Neural cell (in vitro differentiated cells): ENCODE data around the gene PDZD4. TPM values are rescaled to one million over a fixed set of nuclear protein-coding genes. Genes with fewer than 3 reads are reported as not detected.

Experiments
- H2AFZ ChIP-seq: fragments of 200-600, 300-800 bp; sonication (generic), shearing (Covaris generic); 2 replicates; pipeline ENCODE4 v1.6.0; 2014; ENCODE audit warnings: low read depth, mild to moderate bottlenecking, antibody characterized with exemption, low read length, moderate library complexity
- H3F3A ChIP-seq: fragments of 200-600 bp; shearing (Covaris generic); 2 replicates; pipeline ENCODE4 v1.6.1; 2016; ENCODE audit warnings: mild to moderate bottlenecking, moderate library complexity, mixed read lengths, antibody characterized with exemption, low read length; ENCODE audit not compliant: insufficient read depth, poor library complexity, severe bottlenecking
- H3K27ac ChIP-seq: fragments of 200-600, 300-800 bp; sonication (generic), shearing (Covaris generic); 2 replicates; pipeline ENCODE4 v1.5.1; 2014; ENCODE audit warnings: mild to moderate bottlenecking, low read length, moderate library complexity
- H3K27me3 ChIP-seq: fragments of 300-800, 200-600 bp; sonication (generic), shearing (Covaris generic); 2 replicates; pipeline ENCODE4 v1.6.0; 2014; ENCODE audit warnings: mild to moderate bottlenecking, low read depth, low read length, moderate library complexity; ENCODE audit not compliant: insufficient read depth
- H3K36me3 ChIP-seq: fragments of 300-800, 200-600 bp; sonication (generic), shearing (Covaris generic); 2 replicates; pipeline ENCODE4 v1.5.1; 2014; ENCODE audit warnings: mild to moderate bottlenecking, antibody characterized with exemption, low read length, moderate library complexity; ENCODE audit not compliant: insufficient read depth
- H3K4me2 ChIP-seq: fragments of 300-800, 200-600 bp; sonication (generic), shearing (Covaris generic); 2 replicates; pipeline ENCODE4 v1.6.0; 2014; ENCODE audit warnings: mild to moderate bottlenecking, low read length
- H3K4me3 ChIP-seq: fragments of 300-800, 200-600 bp; sonication (generic), shearing (Covaris generic); 2 replicates; pipeline ENCODE4 v1.5.1; 2014; ENCODE audit warnings: mild to moderate bottlenecking, low read length, moderate library complexity
- H3K79me2 ChIP-seq: fragments of 200-600 bp; shearing (Covaris generic); replicated peaks from 2 replicates; pipeline ENCODE4 v1.6.0; 2014; ENCODE audit warnings: mild to moderate bottlenecking, low read length, moderate library complexity; ENCODE audit not compliant: insufficient read depth
- H3K9ac ChIP-seq: fragments of 300-800, 200-600 bp; sonication (generic), shearing (Covaris generic); 2 replicates; pipeline ENCODE4 v1.6.1; 2016; ENCODE audit warnings: mild to moderate bottlenecking, low read length, mixed read lengths
- H3K9me2 ChIP-seq: fragments of 200-600 bp; shearing (Covaris generic); 2 replicates; pipeline ENCODE4 v1.6.1; 2016; ENCODE audit warnings: mild to moderate bottlenecking, low read length, mixed read lengths; ENCODE audit not compliant: insufficient read depth
- H3K9me3 ChIP-seq: fragments of 200-600, 300-800 bp; sonication (generic), shearing (Covaris generic); 2 replicates; pipeline ENCODE4 v1.6.1; 2016; ENCODE audit warnings: mild to moderate bottlenecking, mixed run types, low read length, moderate library complexity, mixed read lengths
- H4K20me1 ChIP-seq: fragments of 200-600 bp; shearing (Covaris generic); 2 replicates; pipeline ENCODE4 v1.6.1; 2016; ENCODE audit warnings: mild to moderate bottlenecking, mixed run types; ENCODE audit not compliant: insufficient read depth
- EP300 ChIP-seq: fragments of 450-650 bp; conservative IDR thresholded peaks from 2 replicates; pipeline ENCODE4 v1.6.1; 2014; ENCODE audit warnings: antibody characterized with exemption, mild to moderate bottlenecking, moderate library complexity; ENCODE audit not compliant: poor library complexity, severe bottlenecking
- EZH2 ChIP-seq: fragments of 200-600, 300-800 bp; shearing (Covaris generic), sonication (generic); IDR thresholded peaks from 2 replicates; pipeline ENCODE4 v1.6.1; 2014; ENCODE audit warnings: antibody characterized with exemption, low read length, borderline replicate concordance, mild to moderate bottlenecking; ENCODE audit not compliant: insufficient read depth, poor library complexity, severe bottlenecking
- MXI1 ChIP-seq: fragments of 450-650 bp; conservative IDR thresholded peaks from 2 replicates; pipeline ENCODE4 v1.6.1; 2014; ENCODE audit warnings: antibody characterized with exemption, mild to moderate bottlenecking; ENCODE audit not compliant: poor library complexity, severe bottlenecking
- POLR2AphosphoS5 ChIP-seq: IDR thresholded peaks from 2 replicates; pipeline ENCODE4 v1.6.1; 2012
- RAD21 ChIP-seq: fragments of 450-650 bp; conservative IDR thresholded peaks from 2 replicates; pipeline ENCODE4 v1.6.1; 2014; ENCODE audit warnings: antibody characterized with exemption, mild to moderate bottlenecking, moderate library complexity
- SMC3 ChIP-seq: fragments of 450-650 bp; conservative IDR thresholded peaks from 2 replicates; pipeline ENCODE4 v1.6.1; 2014; ENCODE audit warnings: antibody characterized with exemption, mild to moderate bottlenecking, moderate library complexity; ENCODE audit not compliant: poor library complexity
- TAF1 ChIP-seq: IDR thresholded peaks from 2 replicates; pipeline ENCODE4 v1.6.1; 2012; ENCODE audit warnings: low read depth
- polyA plus RNA-seq: library from polyadenylated mRNA; depleted of rRNA; stranded (reverse); fragments of >200 nt; gene quantifications from 2 replicates; pipeline ENCODE4 v1.2.3, GENCODE V29; 2014
- TF ChIP-seq, protein P1 (sequence below): IDR thresholded peaks from 2 replicates; pipeline ENCODE4 v1.6.1; 2012; ENCODE audit warnings: borderline replicate concordance
- TF ChIP-seq, protein P2 (sequence below): fragments of 450-650 bp; IDR thresholded peaks from 2 replicates; pipeline ENCODE4 v1.5.1; 2014; ENCODE audit warnings: antibody characterized with exemption, mild to moderate bottlenecking, moderate library complexity; ENCODE audit not compliant: poor library complexity, severe bottlenecking

The PDZD4 gene
- polyA plus RNA-seq, 1 donor from 2014 or later: 343 TPM

DNA sequence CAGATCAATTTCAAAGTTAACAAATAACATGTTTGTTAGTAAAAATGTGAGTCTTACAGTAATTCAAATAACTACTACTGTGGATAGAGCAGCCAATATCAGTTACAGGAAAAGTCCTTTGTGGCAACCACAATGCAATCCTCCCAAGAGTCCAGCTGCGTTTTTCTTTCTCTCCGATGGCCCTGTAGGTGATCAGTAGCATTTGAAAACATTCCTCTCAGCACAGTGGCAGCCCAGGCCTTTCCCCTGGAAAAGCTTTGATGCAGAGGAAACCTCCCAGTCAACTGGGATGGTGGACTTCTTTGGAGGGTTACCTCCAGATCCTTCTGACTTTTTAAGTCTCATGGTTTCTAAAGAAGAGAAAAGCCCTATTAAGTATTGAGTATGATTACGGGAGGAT is 18.0 kb upstream of the PDZD4 start:
- no peaks in the 10 kb centered on the region for H3K79me2 ChIP-seq
- no peak overlapping the region for H2AFZ ChIP-seq
- H3K9ac ChIP-seq: no peak overlapping the region
- H3K27me3 ChIP-seq: no peaks in the 10 kb centered on the region
- no peak overlapping the region for H3K27ac ChIP-seq
- TF ChIP-seq EZH2 (no peak), MXI1 (no peak), TAF1 (no peak), SMC3 (no peak), RAD21 (no peak), POLR2AphosphoS5 (no peak), EP300 (no peak)
- TF ChIP-seq, protein P1, sequence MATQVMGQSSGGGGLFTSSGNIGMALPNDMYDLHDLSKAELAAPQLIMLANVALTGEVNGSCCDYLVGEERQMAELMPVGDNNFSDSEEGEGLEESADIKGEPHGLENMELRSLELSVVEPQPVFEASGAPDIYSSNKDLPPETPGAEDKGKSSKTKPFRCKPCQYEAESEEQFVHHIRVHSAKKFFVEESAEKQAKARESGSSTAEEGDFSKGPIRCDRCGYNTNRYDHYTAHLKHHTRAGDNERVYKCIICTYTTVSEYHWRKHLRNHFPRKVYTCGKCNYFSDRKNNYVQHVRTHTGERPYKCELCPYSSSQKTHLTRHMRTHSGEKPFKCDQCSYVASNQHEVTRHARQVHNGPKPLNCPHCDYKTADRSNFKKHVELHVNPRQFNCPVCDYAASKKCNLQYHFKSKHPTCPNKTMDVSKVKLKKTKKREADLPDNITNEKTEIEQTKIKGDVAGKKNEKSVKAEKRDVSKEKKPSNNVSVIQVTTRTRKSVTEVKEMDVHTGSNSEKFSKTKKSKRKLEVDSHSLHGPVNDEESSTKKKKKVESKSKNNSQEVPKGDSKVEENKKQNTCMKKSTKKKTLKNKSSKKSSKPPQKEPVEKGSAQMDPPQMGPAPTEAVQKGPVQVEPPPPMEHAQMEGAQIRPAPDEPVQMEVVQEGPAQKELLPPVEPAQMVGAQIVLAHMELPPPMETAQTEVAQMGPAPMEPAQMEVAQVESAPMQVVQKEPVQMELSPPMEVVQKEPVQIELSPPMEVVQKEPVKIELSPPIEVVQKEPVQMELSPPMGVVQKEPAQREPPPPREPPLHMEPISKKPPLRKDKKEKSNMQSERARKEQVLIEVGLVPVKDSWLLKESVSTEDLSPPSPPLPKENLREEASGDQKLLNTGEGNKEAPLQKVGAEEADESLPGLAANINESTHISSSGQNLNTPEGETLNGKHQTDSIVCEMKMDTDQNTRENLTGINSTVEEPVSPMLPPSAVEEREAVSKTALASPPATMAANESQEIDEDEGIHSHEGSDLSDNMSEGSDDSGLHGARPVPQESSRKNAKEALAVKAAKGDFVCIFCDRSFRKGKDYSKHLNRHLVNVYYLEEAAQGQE: no peak
- TF ChIP-seq, protein P2, sequence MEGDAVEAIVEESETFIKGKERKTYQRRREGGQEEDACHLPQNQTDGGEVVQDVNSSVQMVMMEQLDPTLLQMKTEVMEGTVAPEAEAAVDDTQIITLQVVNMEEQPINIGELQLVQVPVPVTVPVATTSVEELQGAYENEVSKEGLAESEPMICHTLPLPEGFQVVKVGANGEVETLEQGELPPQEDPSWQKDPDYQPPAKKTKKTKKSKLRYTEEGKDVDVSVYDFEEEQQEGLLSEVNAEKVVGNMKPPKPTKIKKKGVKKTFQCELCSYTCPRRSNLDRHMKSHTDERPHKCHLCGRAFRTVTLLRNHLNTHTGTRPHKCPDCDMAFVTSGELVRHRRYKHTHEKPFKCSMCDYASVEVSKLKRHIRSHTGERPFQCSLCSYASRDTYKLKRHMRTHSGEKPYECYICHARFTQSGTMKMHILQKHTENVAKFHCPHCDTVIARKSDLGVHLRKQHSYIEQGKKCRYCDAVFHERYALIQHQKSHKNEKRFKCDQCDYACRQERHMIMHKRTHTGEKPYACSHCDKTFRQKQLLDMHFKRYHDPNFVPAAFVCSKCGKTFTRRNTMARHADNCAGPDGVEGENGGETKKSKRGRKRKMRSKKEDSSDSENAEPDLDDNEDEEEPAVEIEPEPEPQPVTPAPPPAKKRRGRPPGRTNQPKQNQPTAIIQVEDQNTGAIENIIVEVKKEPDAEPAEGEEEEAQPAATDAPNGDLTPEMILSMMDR: no peak
- H3K4me2 ChIP-seq: no peak overlapping the region
- H3K36me3 ChIP-seq: no peaks in the 10 kb centered on the region
- no peaks in the 10 kb centered on the region for H3K9me2 ChIP-seq
- H3K4me3 ChIP-seq: no peak overlapping the region
- no peaks in the 10 kb centered on the region for H3F3A ChIP-seq
- H3K9me3 ChIP-seq: no peaks in the 10 kb centered on the region
- H4K20me1 ChIP-seq: no peaks in the 10 kb centered on the region

DNA sequence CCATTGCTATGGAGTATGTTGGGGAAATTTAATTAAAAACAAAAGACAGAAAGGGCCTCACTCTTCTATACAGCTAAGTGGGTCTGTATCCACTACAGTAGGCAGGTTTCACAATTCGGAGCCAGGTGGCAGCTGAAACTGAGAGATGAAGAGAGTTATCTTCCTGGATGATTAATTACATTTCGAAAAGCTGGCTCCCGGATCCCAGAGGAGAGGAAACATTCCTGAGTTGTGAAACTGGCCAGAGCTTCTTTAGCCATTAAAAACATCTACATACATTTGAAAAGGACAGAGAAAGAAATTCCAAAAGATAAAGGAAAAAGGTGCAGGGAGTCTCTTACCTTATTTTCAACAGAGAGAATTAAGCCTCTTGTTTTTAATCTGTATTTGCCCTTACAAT is 15.5 kb upstream of the PDZD4 start:
- no peaks in the 10 kb centered on the region for H3F3A ChIP-seq
- H3K4me2 ChIP-seq: no peak overlapping the region
- H3K9me3 ChIP-seq: no peaks in the 10 kb centered on the region
- H3K9ac ChIP-seq: no peak overlapping the region
- no peaks in the 10 kb centered on the region for H3K79me2 ChIP-seq
- no peak overlapping the region for H3K27ac ChIP-seq
- no peak for TF ChIP-seq SMC3
- TF ChIP-seq, protein P1: no peak
- no peak for TF ChIP-seq POLR2AphosphoS5
- no peak for TF ChIP-seq TAF1
- TF ChIP-seq EP300: no peak
- TF ChIP-seq EZH2: no peak
- TF ChIP-seq, protein P2: no peak
- TF ChIP-seq MXI1: no peak
- no peak for TF ChIP-seq RAD21
- H3K27me3 ChIP-seq: no peaks in the 10 kb centered on the region
- H3K36me3 ChIP-seq: no peaks in the 10 kb centered on the region
- no peak overlapping the region for H3K4me3 ChIP-seq
- no peaks in the 10 kb centered on the region for H4K20me1 ChIP-seq
- H2AFZ ChIP-seq: no peak overlapping the region
- no peaks in the 10 kb centered on the region for H3K9me2 ChIP-seq
